ENCODE results near the gene STX10. TPM values are rescaled to one million over a fixed set of nuclear protein-coding genes. Genes with fewer than 3 reads are reported as not detected.

Gene STX10
- total RNA-seq, 2 experiments from 2014 or later: 62.8 to 69.0 TPM

- POLR2A ChIA-PET: interaction anchor here (0.5 to 2.0 kb wide), 4 partner anchors 15 to 826 kb away, joined by 3 to 14 read pairs (median 4); partner anchors contain the start of genes IER2 and STX10
- CTCF ChIA-PET: interaction anchor here (0.7 to 5.0 kb wide), 3 partner anchors 17 to 44 kb away, joined by 3 to 28 read pairs (median 14); no protein-coding TSS in a partner anchor
Measured at GRCh38 chr19:13169769-13170168, 19.6 kb upstream of the STX10 start.

GRCh38 chr19:13166151-13166550 lies 16.0 kb upstream of the STX10 start:
- CTCF ChIA-PET: interaction anchor here (1.3 to 2.8 kb wide), 3 partner anchors 10 to 16 kb away, joined by 3 to 18 read pairs (median 8); no protein-coding TSS in a partner anchor
- POLR2A ChIA-PET: interaction anchor here (1.2 to 2.4 kb wide), 2 partner anchors 11 to 14 kb away, joined by 5 to 25 read pairs; no protein-coding TSS in a partner anchor

DNA sequence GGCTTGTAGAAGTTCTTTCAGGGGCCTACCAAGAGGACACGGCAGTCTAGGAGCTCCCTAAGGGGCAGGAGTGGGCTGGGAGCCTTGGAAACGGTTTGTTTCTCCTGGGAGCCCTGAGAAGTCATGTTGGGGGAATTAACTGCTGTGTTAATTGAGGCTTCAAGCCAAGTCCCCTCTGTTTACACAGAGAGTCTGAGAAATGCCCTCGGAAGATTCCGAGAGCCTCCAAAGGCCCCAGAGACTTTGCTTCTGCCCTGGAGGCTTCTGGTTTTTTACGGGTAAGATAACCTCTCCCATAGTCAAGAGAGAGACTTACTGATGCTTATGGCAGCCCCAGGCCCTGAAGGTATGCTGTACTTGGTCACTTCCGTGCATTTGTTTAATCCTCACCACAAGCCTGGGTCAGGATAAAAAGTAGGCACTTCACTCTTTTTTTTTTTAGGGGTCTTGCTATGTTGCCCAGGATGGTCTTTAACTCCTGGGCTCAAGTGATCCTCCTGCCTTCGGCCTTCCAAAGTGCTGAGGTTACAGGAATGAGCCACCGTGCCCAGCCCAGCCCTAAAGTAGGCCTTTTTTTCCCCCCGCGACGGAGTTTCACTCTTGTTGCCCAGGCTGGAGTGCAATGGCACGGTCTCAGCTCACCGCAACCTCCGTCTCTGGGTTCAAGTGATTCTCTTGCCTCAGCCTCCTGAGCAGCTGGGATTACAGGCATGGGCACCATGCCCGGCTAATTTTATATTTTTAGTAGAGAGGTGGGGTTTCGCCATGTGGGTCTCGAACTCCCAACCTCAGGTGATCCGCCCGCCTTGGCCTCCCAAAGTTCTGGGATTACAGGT lies 15.2 kb upstream of the STX10 start:
- POLR2A ChIA-PET: interaction anchor here (1.2 to 4.9 kb wide), 3 partner anchors 10 to 13 kb away, joined by 5 to 26 read pairs (median 16); no protein-coding TSS in a partner anchor
- CTCF ChIA-PET: interaction anchor here (1.3 to 2.8 kb wide), 3 partner anchors 10 to 17 kb away, joined by 3 to 25 read pairs (median 15); no protein-coding TSS in a partner anchor

- CTCF ChIA-PET: interaction anchor here (1.0 to 2.8 kb wide), 5 partner anchors 9 to 114 kb away, joined by 3 to 25 read pairs (median 3); partner anchors contain the start of genes IER2 and STX10
- POLR2A ChIA-PET: interaction anchor here (1.0 to 4.9 kb wide), 3 partner anchors 10 to 32 kb away, joined by 3 to 26 read pairs (median 16); no protein-coding TSS in a partner anchor
Measured at GRCh38 chr19:13164343-13165161, 14.4 kb upstream of the STX10 start.

GRCh38 chr19:13163609-13164342 lies 13.6 kb upstream of the STX10 start:
- ChIA-PET POLR2A (interaction anchor here (1.0 to 4.9 kb wide), 3 partner anchors 9 to 31 kb away, joined by 3 to 26 read pairs (median 16); no protein-coding TSS in a partner anchor), CTCF (interaction anchor here (0.6 to 2.8 kb wide), 6 partner anchors 8 to 114 kb away, joined by 3 to 25 read pairs (median 4); partner anchors contain the start of genes IER2 and STX10)

DNA sequence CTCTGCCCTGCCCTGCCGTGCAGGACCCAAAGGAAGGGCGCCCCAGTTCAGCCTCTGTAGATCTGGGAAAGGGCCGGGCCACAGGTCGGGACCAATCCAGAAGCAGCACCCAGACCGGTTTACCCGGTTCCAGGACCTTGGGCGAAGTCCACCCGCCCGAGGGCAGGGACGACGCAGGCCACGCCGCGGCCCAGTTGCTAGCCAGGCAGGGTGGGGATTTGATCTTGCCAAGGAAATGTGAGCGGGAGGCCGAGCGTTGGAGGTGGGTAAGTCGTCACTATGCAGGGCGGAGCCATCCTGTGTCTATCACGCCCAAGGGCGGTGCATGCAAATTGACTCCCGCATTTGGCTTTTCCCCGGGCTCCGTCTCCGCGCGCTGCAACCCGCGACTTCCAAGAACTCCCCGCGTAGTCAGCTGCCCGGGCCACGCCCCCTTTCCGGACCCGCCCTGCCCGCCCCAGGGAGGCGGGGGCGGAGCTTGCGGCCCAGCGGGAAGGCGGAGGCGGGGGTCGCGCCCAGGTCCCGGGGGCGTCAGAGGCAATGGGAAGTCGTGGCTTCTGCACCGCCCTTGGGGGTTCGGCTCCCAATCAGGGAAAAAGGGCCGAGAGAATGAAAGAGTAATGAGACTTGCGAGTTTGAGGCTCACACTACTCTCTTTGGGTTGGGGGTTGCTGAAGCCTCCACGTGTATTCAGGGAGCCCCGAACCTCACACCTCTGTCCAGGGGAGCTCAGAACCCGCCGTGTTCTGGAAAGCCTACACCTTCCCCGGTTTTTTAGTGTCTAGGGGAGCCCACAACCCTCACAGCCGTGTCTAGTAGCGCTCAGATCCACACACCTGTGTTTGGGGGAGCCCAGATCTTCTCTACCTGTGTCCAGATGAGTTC lies 12.8 kb upstream of the STX10 start:
- ChIA-PET POLR2A (interaction anchor here (0.9 to 4.9 kb wide), 3 partner anchors 8 to 43 kb away, joined by 9 to 26 read pairs (median 16); no protein-coding TSS in a partner anchor), CTCF (interaction anchor here (0.5 to 2.8 kb wide), 6 partner anchors 8 to 49 kb away, joined by 3 to 25 read pairs (median 4); partner anchors contain the start of genes IER2 and STX10)

- CTCF ChIA-PET: no interaction called here
Measured at GRCh38 chr19:13160557-13160956, 10.4 kb upstream of the STX10 start.

DNA sequence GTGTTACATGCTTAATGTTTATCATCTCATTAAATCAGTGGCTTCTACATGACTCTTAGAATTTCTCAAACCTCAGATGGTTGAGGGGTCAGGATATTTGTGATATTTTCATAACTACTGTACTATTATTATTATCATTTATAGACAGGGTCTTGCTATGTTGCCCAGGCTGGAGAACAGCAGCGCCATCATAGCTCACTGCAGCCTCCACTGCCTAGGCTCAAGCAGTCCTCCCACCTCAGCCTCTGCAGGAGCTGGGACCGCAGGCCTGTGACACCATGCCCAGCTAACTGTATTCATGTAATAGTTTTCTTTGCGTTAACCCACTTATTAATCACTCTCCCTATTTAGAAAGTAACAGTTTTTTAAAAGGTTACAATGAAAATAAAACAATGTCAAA lies 9.5 kb upstream of the STX10 start:
- ChIA-PET CTCF (no interaction called here), POLR2A (no interaction called here)

More at GRCh38 chr19:13160557-13160956, 10.4 kb upstream of the STX10 start:
- POLR2A ChIA-PET: interaction anchor here (0.5 to 4.9 kb wide), 2 partner anchors 8 to 53 kb away, joined by 4 to 26 read pairs; no protein-coding TSS in a partner anchor

- CTCF ChIA-PET: interaction anchor here (0.9 to 3.3 kb wide), 9 partner anchors 8 to 56 kb away, joined by 3 to 25 read pairs (median 4); partner anchors contain the start of gene NACC1
Measured at GRCh38 chr19:13155472-13156359, 5.5 kb upstream of the STX10 start.

GRCh38 chr19:13154911-13155471 lies 4.8 kb upstream of the STX10 start:
- ChIA-PET POLR2A (interaction anchor here (0.7 to 2.5 kb wide), 10 partner anchors 9 to 190 kb away, joined by 3 to 23 read pairs (median 6); no protein-coding TSS in a partner anchor), CTCF (interaction anchor here (0.9 to 3.3 kb wide), 8 partner anchors 9 to 55 kb away, joined by 3 to 25 read pairs (median 4); partner anchors contain the start of gene NACC1)

More at GRCh38 chr19:13155472-13156359, 5.5 kb upstream of the STX10 start:
- POLR2A ChIA-PET: interaction anchor here (0.6 to 2.5 kb wide), 11 partner anchors 8 to 191 kb away, joined by 3 to 23 read pairs (median 6); no protein-coding TSS in a partner anchor

GRCh38 chr19:13154241-13154778 lies 4.1 kb upstream of the STX10 start:
- POLR2A ChIA-PET: interaction anchor here (0.5 to 2.5 kb wide), 5 partner anchors 10 to 25 kb away, joined by 4 to 16 read pairs (median 11); no protein-coding TSS in a partner anchor
- CTCF ChIA-PET: interaction anchor here (1.4 to 3.3 kb wide), 5 partner anchors 10 to 54 kb away, joined by 4 to 25 read pairs (median 6); no protein-coding TSS in a partner anchor

DNA sequence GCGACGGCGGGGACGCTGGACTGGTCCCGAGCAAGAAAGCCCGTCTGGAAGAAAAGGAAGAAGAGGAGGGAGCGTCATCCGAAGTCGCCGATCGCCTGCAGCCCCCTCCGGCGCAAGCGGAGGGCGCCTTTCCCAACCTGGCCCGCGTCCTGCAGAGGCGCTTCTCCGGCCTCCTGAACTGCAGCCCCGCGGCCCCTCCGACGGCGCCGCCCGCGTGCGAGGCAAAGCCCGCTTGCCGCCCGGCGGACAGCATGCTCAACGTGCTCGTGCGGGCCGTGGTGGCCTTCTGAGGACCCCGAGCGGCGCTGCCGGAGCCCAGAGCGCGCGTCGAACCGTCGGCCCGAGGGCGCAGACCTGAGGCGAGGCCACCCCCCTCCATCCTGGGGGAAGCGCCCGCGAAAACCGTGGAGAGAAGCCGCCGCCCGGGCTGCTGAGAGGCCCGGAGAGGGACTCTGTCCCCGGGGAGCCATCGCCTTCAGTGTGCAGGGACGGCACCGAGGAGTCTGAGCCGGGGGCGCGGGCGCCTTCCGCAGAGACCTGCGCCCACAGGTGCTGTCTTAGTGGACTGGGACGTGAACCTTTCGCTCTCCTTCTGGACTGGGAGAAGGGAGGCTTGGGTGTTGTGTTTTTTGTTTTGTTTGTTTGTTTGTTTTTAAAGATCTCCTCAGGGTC lies 3.5 kb upstream of the STX10 start:
- CTCF ChIA-PET: interaction anchor here (1.7 to 2.8 kb wide), 5 partner anchors 10 to 35 kb away, joined by 8 to 25 read pairs (median 15); partner anchors contain the start of gene NACC1

DNA sequence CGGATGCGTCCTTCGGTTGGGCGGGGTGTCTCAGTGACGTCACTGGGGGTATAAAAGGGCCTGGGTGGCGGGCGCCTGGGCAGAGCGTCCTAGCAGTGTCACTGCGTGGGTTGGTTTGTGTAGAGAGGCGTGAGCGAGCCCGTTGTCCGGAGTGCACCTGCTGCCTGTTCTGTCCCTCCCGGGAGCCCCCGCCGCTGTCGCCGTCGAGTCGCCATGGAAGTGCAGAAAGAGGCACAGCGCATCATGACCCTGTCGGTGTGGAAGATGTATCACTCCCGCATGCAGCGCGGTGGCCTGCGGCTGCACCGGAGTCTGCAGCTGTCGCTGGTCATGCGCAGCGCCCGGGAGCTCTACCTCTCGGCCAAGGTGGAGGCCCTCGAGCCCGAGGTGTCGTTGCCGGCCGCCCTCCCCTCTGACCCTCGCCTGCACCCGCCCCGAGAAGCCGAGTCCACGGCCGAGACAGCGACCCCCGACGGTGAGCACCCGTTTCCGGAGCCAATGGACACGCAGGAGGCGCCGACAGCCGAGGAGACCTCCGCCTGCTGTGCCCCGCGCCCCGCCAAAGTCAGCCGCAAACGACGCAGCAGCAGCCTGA lies 2.9 kb upstream of the STX10 start:
- CTCF ChIA-PET: interaction anchor here (0.7 to 2.2 kb wide), 9 partner anchors 11 to 188 kb away, joined by 3 to 15 read pairs (median 8); partner anchors contain the start of gene NACC1
- POLR2A ChIA-PET: interaction anchor here (0.5 to 2.2 kb wide), 14 partner anchors 10 to 364 kb away, joined by 3 to 35 read pairs (median 4); partner anchors contain the start of genes CALR, JUNB and NACC1

More for the DNA sequence above, 3.5 kb upstream of the STX10 start:
- POLR2A ChIA-PET: interaction anchor here (0.5 to 2.5 kb wide), 12 partner anchors 9 to 362 kb away, joined by 3 to 35 read pairs (median 12); partner anchors contain the start of genes JUNB and NACC1
